COR-L47 (cell line): ENCODE results near the gene FBXO11.
A peak's percentile ranks its signal among the peaks of the same experiment; 100 is the strongest.
"Not testable (repeated sequence)": the region's sequence is repeated elsewhere in the genome, so short reads cannot be mapped to it uniquely, and the experiment has no call there.

ENCODE experiments used
- DNase-seq: peaks from one replicate; lab custom pipeline; 2025; lab: John Stamatoyannopoulos, UW

The FBXO11 gene

DNA sequence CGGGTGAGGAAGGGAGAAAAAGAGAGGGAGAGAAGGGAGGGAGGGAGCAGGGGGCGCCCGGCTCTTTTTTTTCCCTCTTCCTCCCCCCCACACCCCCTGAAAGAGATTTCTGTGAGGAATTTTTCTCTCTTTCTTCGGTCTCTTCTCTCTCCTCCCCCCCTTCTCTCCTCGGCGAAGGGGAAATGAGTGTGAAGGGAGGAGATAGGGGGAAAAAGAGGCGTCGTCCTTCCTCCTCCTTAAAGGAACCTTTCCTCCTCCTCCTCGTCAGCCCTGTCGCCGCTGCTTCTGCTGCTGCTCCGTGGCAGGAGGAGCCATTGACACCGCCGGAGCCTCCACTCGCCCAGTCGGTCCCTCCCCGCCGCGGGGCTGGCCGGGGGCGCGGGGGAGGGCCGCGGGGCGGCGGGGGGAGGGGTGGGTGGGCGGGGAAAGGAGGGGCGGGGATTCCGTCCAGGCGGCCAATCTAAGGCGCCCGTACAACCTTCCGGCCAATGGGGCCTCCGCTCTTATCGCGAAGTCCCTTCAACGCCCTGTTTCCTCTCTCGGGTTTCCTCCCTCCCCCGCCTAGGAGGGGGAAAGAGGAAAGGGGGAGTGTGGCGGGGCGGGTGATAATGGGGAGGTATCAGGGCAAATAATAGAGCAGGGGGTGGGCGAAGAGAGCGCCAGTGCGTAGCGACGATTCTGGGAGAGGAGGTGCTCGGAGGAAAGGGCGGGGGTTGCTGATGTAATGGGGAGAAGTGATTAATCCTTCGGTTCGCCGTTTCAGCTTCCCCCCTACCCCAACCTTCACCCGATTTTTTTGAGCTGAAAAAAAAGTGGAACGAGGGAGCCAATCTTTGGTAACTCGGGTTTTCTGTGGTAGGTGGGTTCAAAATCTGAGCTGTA is at the start of gene FBXO11:
Gene FBXO11 (minus strand): TSS at position 342 of the 882 bp plus-strand sequence. CDS start 778 bp downstream, outside the sequence.
- peak; percentile 97 for DNase-seq

DNA sequence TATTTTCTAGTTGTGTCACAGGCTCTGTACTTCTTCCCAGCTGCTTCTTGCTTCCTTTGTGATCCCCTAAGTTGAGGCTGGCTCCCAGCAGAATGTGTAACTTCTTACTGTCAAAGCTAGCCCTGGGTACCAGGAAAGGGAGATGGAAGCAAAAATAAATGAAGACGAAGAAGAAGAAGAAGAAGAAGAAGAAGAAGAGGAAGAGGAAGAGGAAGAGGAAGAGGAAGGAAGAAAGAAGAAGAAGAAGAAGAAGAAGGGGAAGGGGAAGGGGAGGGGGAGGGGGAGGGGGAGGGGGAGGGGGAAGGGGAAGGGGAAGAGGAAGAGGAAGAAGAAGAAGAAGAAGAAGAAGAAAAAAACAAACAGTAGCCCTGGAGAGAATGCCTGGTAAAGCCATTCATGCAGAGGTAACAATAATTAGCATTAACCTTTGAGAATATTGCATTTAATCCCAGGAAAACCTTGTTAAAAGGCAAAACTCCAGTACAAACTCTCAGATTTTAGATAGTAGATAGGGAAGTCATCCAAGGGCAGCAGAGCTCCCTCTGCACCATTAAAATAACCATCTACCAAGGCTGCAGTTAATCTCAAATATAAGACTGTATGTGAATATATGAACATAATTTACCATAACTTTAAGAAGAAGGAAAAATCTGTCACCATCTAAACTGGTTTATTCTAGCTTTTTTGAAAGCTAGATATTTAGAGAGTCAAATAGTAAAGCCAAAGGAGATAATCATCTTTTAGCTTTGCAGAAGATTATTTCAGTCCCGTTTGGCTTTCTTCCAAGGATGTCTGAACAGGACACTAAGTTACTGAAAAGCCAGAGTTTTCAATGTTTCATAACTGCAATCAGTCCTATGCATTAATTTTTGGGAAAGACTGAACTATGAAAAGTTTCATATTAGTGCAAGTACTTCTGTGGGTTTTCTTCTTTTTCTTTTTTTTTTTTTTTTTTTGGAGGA is 44.3 kb upstream of the FBXO11 start:
- DNase-seq = no peak

DNA sequence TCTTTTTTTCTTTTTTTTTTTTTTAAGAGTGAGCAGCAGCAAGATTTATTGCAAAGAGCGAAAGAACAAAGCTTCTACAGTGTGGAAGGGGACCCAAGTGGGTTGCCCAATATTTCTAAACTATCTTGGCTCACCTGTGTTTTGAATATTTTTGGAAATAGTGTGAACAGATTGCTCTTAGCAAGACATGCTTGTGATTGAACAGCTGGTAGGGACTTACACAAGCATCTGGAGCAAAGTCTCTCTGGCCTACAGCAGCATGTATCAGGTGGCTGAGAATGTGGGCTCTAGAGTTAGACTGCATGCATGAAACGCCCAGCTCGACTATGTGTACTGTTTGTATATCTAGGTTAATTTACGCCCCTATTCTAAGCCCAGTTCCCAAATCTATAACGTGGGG is 40.3 kb upstream of the FBXO11 start:
- no peak for DNase-seq

DNA sequence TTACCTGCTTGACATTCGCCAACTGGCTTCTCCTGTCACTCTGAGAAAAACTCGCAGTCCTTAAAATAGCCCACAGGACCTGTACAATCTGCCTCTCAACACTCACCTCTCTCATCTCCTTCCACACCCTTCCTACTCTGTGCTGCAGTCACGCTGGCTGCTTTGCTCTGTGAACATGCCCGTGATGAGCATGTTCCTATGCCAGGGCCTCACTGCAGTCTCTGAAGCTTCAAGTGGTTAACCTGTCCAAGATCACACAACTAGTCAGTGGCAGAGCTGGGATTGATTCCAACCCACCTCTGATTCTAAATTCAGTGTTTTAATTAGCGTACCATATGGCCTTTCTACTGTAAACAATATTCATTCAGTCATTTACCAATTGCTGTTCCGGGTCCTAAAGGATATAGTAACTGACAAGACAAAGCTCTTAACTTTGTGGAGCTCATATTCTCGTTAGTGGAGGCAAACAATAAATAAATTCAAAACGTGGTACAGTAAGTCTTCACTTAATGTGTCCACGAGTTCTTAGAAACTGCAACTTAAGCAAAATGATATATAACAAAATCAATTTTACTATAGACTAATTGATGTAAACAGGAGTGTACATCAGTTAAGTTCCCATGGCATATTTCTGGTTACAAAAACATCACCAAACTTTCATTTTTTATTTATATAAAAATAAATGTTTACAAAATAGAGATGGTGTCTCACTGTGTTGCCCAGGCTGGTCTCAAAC is 38.9 kb upstream of the FBXO11 start:
- DNase-seq = no peak

DNA sequence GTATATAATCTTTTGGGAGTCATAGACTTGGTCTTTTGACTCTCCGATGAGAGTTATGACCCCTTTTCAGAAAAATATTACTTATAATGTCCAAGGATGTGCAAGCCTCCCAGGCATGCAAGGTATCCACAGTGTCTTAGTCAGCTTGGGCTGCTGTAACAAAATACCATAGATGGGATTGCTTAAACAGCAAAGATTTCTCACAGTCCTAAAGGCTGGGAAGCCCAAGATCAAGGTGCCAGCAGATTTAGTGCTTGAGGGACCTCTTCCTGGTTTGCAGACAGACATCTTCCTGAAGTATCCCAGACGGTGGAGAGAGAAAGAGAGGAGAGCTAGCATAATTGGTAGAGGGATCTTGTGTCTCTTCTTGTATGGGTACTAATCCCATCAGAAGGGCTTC is 35.6 kb upstream of the FBXO11 start:
- DNase-seq = no peak

DNA sequence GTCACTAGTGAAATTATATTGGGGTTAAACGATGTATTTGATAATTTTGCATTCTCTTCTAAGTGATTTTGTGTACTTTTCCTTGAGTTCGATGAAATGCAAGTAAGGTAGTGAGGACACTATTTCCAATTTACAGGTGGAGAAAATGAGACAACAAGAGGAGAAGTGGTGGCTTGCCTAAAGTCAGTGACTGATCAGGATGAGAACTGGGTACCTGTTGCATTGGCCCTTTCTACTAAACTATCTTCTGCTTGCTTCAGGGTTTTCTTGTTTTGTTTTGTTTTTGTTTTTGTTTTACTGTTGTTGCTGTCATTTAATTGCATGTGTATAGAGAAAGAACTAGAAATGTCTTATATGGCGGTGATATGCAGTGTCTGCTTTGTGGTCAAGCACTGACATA is 31.4 kb upstream of the FBXO11 start:
- DNase-seq = no peak

DNA sequence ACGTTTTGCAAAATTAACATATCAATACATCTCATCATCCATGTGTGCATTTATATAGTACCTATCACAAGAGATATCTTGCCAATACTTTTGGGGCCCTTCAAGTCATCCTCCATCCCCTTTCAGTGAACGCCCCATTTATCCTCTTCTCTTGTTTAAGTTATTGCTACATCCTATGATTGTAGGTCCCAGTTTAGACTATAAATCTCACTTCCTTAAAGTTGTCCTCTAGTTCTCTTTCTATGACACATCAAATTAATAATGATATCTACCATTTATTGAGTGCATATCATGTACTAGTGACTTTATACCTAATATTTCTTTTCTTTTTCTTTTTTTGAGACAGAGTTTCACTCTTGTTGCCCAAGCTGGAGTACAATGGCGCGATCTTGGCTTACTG is 28.8 kb upstream of the FBXO11 start:
- no peak for DNase-seq

DNA sequence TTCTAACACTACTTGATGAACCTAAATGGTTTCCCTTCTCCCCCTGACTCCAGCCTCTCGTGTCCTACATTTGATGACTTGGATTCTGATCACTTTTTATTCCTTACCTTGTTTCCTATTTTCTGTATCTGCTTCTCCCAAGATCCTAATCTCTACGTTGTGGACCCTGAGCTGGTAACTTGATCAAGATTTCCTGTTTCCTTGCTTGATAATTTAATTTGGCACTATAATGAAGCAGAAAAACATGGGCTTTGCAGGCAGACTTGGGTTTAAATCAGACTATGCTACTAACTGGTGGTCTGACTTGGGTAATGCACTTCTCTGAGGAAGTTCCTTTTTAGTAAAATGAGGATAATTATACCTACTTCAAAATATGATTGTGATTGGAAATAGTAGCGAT is 11.7 kb upstream of the FBXO11 start:
- no peak for DNase-seq

DNA sequence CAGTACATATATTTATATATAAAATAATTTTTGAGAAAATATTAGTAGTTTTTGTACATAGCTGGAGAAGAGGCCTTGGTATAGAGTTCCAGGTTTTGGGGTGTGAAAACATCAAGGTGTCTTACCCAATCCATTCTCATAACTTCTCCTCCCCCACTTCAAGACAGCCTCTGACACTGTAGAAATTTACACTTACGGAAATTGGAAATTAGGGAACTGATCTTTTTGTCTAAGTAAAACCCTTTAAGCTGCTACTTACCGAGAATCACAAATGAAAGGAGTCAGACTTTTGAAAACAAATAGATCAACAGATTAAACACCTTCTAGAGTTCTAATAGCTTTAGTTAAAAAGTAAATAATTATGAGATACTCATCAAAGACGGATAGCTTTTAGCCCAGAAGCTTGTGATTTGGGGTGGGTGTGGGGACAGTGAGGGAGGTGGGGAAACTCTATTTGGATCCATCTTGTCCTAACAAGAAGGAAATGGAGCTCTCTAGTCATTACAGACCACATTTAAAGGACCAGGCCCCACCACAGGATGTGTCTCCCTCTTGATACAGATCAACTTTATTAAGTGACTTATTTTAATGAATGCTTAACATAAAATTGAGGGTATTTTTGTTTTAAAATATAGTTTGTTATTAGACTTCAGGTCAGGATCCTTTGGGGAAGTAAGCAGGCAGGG is 11.1 kb upstream of the FBXO11 start:
- DNase-seq = no peak

DNA sequence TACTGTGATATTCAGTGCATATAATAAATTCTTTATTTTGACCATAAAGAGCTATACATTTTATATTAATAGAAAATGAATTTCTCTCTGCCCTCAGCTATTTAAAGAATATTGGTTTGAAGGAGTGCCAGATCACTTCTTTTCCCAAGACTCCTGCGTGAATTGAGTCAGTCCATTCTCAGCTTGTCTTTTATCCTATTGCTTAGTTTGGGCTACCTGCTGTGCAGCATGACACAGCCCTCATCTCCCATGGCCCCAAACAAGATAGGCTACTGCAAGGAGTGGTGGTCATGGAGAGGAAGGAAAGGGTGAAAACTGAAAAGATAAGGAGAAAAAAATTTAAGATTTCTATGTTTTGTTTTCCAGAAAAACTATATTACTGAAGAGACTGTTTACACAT is 10.1 kb upstream of the FBXO11 start:
- DNase-seq = no peak

DNA sequence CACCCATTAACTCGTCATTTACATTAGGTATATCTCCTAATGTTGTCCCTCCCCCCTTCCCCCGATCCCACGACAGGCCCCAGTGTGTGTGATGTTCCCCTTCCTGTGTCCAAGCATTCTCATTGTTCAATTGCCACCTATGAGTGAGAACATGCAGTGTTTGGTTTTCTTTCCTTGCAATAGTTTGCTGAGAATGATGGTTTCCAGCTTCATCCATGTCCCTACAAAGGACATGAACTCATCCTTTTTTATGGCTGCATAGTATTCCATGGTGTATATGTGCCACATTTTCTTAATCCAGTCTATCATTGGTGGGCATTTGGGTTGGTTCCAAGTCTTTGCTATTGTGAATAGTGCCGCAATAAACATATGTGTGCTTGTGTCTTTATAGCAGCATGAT is 4.4 kb upstream of the FBXO11 start:
- not testable (repeated sequence) for DNase-seq

DNA sequence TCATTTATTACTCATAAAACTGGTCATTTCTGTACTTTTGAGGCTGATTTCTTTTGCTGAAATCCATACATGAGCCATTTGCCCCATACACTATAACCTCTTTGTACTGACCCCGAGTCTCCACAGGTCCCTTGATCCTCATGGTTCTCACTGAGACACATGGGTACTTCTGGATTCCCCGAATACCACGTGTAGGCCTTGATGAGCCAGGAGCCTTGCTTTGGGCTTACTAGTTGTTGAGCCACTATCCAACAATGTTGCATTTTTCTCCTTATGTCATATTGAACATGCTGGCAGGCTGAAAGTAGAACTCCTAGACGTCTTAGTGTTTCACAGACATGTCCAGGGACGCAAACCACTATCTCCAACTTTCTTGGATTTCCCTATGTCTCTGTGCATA is 2.4 kb upstream of the FBXO11 start:
- no peak for DNase-seq

DNA sequence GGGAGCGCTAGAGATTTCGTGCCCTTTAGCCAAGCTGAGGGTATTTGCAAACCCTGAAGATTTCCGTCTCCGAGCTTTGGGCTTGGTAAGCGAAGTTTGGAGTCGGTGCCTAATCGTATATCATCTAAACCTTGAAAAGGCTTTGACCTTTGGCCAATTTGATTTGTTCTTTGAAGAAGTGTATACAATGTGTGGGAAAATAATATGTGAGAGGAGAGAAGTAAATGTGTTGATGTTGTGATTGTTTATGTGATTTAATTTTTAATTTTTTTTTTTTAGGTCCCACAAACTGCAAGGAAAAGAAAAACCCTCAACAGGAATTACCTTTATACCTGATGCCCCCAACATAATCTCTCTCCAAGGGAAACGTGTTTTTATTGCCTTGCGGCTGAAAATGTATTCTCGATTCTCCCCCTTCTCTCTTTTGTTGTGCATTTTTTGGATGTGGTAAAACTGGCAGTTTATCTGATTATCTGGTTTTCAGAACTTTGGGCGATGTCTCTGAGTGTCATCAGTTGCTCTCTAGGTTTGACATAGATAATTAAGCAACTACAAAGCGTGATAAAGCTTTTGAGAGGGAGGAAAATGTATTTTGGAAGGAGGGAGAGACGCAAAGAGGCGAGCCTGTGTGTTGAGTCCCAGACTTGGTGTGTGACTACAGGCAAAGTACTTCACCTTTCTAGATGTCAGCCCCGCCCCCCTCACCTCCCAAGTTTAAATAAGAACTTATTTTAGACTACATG is 912 bp upstream of the FBXO11 start:
- no peak for DNase-seq

DNA sequence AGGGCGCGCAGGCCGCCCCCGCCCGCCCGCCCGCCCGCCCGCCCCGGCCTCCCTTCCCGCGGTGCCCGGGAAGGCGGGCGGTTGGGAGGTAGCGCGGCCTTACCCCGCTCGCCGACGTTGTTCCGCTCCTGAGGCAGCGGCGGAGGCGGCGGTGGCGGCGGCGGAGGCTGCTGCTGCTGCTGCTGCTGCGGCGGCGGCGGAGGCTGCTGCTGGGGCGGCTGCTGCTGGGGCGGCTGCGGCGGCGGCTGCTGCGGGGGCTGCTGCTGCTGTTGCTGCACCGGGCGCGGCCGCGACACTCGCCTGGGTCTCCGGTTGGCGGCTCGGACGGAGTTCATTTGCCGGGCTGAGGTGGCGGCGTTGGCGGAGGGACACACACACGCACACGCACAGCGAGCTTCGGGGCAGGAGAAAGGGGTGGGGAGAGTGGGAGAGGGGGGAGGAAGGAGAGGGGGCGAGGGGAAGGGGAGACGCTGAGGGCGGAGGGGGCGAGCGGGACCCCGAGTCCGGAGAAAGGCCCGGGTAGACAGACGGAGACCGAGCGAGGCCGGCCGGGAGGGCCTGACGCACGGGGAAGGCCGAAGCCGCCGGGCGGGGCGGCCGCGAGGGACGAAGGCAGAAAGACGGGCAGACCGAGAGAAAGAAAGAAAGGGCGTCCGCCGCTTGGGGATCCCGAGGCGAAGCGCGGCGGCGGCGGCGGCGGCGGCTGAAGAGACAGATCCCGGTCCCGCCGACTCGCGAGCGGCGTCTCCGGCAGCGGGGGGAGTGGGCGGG is 727 bp downstream of the FBXO11 start:
- DNase-seq = peak; percentile 66

DNA sequence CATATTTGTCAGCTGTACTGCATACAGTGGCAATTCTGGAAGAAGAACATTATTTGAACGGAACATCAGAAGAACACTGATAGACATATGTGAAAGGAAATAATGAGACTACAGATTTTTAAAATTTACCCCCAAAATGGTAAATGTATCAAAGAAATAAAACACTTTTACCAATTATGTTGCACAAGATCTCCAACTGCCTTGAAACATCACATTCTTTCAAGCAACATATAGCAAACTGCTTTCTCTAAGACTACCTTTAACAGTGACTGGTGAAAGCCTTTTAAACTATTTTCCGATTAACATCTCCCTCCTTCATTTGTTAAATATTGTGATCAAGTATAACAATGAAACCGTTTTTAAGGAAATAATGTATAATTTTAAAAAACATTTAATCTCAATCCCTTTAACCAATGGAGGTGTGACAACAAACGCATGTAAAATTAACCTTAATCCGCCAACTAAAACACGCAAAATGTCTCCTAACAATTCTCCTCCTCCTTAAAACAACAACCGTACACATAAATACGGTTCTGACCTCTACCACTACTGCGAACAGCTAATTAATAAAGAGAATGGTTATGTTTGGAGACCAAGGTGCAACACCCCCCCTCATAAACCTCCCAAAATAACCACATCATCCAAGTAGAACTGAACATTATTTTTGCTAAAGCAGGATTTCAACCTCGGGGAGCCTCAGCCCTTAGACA is 2.4 kb downstream of the FBXO11 start:
- no peak for DNase-seq

DNA sequence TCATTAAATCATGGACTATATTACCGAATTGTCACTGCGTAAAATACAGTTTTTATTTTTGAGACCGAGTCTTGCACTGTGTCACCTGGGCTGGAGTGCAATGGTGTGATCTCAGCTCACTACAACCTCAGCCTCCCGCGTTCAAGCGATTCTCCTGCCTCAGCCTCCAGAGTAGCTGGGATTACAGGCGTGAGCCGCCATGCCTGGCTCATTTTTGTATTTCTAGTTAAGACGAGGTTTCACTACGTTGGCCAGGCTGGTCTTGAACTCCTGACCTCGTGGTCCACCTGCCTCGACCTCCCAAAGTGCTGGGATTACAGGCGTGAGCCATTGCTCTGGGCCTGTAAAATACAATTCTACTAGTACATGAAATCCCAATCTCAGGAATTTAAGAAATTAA is 4.4 kb downstream of the FBXO11 start:
- DNase-seq = not testable (repeated sequence)

DNA sequence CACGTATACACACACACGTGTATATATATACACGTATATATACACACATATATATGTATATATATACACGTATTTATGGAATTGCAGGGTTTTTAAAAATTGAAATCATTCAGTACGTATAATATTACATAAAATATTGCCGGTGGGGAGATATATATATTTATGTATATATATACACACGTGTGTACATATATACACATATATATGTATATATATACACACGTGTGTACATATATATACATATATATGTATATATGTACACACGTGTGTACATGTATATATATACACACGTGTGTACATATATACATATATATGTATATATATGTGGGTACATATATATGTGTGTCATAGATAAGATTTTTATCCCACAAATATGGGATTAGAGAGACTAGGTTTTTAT is 5.4 kb downstream of the FBXO11 start:
- no peak for DNase-seq

DNA sequence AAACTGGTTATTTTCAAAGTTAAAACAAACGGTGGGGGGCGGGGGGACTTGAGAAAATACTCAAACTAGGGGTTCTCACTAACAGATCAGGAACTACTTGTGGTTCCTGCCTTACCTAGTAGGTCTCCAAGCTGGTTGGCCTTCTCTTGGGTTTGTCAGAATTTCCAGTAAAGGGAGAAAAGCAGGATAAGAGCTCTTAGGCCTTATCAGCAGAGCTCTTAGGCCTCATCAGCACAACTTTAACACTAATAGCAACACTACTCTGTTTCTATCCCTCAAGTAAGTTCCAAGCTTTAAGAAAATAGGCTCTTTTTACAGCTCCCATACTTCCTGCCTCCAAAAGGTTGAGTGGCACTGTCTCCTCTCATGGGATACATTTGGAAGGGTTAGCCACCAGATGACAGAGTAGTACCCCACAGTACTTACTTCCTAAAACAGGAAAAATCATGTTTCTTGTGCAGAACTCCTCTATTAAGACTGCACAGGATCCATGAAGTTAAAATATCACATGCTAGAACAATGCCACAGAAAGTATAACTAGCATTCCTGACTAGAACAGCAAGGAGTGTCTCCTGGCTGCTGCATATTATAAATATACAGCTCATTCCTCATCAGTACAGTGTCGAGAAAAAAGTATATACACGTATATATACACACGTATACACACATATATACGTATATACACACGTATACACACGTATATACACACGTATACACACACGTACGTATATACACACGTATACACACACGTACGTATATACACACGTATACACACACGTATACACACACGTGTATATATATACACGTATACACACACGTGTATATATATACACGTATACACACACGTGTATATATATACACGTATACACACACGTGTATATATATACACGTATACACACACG is 6.1 kb downstream of the FBXO11 start:
- DNase-seq = no peak
